ENCODE results near the gene CD300LB.

Gene CD300LB

GRCh38 chr17:74543891-74544760, 12.9 kb upstream of the CD300LB start:
- no peak for TF ChIP-seq CTCF (IDR thresholded peaks at IDR 0.05; ENCODE audit: insufficient read depth, missing control alignments)
- no peak for DNase-seq (ENCODE audit: insufficient read length, low spot score)
- no peak for FAIRE-seq

GRCh38 chr17:74543406-74543805, 12.1 kb upstream of the CD300LB start:
- DNase-seq (ENCODE audit: insufficient read length, low spot score), result no peak
- FAIRE-seq, result no peak
- TF ChIP-seq CTCF (IDR thresholded peaks at IDR 0.05; ENCODE audit: insufficient read depth, missing control alignments), result no peak

GRCh38 chr17:74542727-74543383, 11.6 kb upstream of the CD300LB start:
- FAIRE-seq (no peak), DNase-seq (ENCODE audit: insufficient read length, low spot score) (no peak)
- no peak for TF ChIP-seq CTCF (IDR thresholded peaks at IDR 0.05; ENCODE audit: insufficient read depth, missing control alignments)

- no peak for TF ChIP-seq CTCF (IDR thresholded peaks at IDR 0.05; ENCODE audit: insufficient read depth, missing control alignments)
- FAIRE-seq, result no peak
- no peak for DNase-seq (ENCODE audit: insufficient read length, low spot score)
These were observed 10.9 kb upstream of the CD300LB start for GRCh38 chr17:74542166-74542565.

- FAIRE-seq, result no peak
- no peak for DNase-seq (ENCODE audit: insufficient read length, low spot score)
- TF ChIP-seq CTCF (IDR thresholded peaks at IDR 0.05; ENCODE audit: insufficient read depth, missing control alignments), result no peak
These were observed 10.2 kb upstream of the CD300LB start for GRCh38 chr17:74541176-74542111.

- DNase-seq (ENCODE audit: insufficient read length, low spot score), result no peak
- no peak for FAIRE-seq
- TF ChIP-seq CTCF (IDR thresholded peaks at IDR 0.05; ENCODE audit: insufficient read depth, missing control alignments), result no peak
These were observed 8.1 kb upstream of the CD300LB start for GRCh38 chr17:74539281-74539820.

Data from D721Med (cell line).